Measurements from ENCODE around the gene SLC5A12. TPM values are rescaled to one million over a fixed set of nuclear protein-coding genes. Genes with fewer than 3 reads are reported as not detected.

The SLC5A12 gene
- total RNA-seq, 2 donors from 2014 or later = not detected

GRCh38 chr11:26710489-26710888 lies 11.4 kb downstream of the SLC5A12 start:
- Mint-ChIP-seq H3K9me3 (peaks cover 3 to 8% of the 10 kb centered on the region in 2 donors), H3K36me3 (ENCODE audit: insufficient read depth in 2 of 2) (no peaks in the 10 kb centered on the region), H3K4me1 (ENCODE audit: low read depth) (no peaks in the 10 kb centered on the region), H3K4me3 (no peak overlapping the region), H3K27me3 (ENCODE audit: low read depth) (no peaks in the 10 kb centered on the region), H3K27ac (no peak overlapping the region)
- no peak for DNase-seq
- ATAC-seq (replicated peaks in 1 of 2) = no peak

- H3K4me1 Mint-ChIP-seq (ENCODE audit: low read depth) = no peaks in the 10 kb centered on the region
- H3K4me3 Mint-ChIP-seq = no peak overlapping the region
- H3K27ac Mint-ChIP-seq = no peak overlapping the region
- H3K27me3 Mint-ChIP-seq (ENCODE audit: low read depth) = no peaks in the 10 kb centered on the region
- no peaks in the 10 kb centered on the region for H3K36me3 Mint-ChIP-seq (ENCODE audit: insufficient read depth in 2 of 2)
- ATAC-seq (replicated peaks in 1 of 2) (no peak), DNase-seq (no peak)
- H3K9me3 Mint-ChIP-seq = peaks cover 5 to 10% of the 10 kb centered on the region in 2 donors
These were observed 13.0 kb downstream of the SLC5A12 start for GRCh38 chr11:26708736-26709456.

GRCh38 chr11:26706181-26706580 lies 15.7 kb downstream of the SLC5A12 start:
- no peaks in the 10 kb centered on the region for H3K4me1 Mint-ChIP-seq (ENCODE audit: low read depth)
- ATAC-seq (replicated peaks in 1 of 2) = no peak

GRCh38 chr11:26704249-26704648 lies 17.6 kb downstream of the SLC5A12 start:
- peaks cover 4% of the 10 kb centered on the region in 2 donors for H3K9me3 Mint-ChIP-seq
- no peaks in the 10 kb centered on the region for H3K27me3 Mint-ChIP-seq (ENCODE audit: low read depth)
- DNase-seq (no peak), ATAC-seq (replicated peaks in 1 of 2) (no peak)
- H3K27ac Mint-ChIP-seq = no peak overlapping the region
- no peak overlapping the region for H3K4me3 Mint-ChIP-seq
- no peaks in the 10 kb centered on the region for H3K36me3 Mint-ChIP-seq (ENCODE audit: insufficient read depth in 2 of 2)
- H3K4me1 Mint-ChIP-seq (ENCODE audit: low read depth) = no peaks in the 10 kb centered on the region

More at GRCh38 chr11:26706181-26706580, 15.7 kb downstream of the SLC5A12 start:
- Mint-ChIP-seq H3K4me3 (no peak overlapping the region), H3K9me3 (peaks cover 2 to 4% of the 10 kb centered on the region in 2 donors), H3K27me3 (ENCODE audit: low read depth) (no peaks in the 10 kb centered on the region), H3K36me3 (ENCODE audit: insufficient read depth in 2 of 2) (no peaks in the 10 kb centered on the region), H3K27ac (no peak overlapping the region)
- DNase-seq = no peak

GRCh38 chr11:26703411-26704191 lies 18.3 kb downstream of the SLC5A12 start:
- H3K4me3 Mint-ChIP-seq = no peak overlapping the region
- no peak overlapping the region for H3K27ac Mint-ChIP-seq
- H3K27me3 Mint-ChIP-seq (ENCODE audit: low read depth) = no peaks in the 10 kb centered on the region
- H3K36me3 Mint-ChIP-seq (ENCODE audit: insufficient read depth in 2 of 2) = no peaks in the 10 kb centered on the region
- DNase-seq (no peak), ATAC-seq (replicated peaks in 1 of 2) (no peak)
- peaks cover 4% of the 10 kb centered on the region in 2 donors for H3K9me3 Mint-ChIP-seq
- no peaks in the 10 kb centered on the region for H3K4me1 Mint-ChIP-seq (ENCODE audit: low read depth)

- ATAC-seq (replicated peaks in 1 of 2) (no peak), DNase-seq (no peak)
- Mint-ChIP-seq H3K4me1 (ENCODE audit: low read depth) (no peaks in the 10 kb centered on the region), H3K27me3 (ENCODE audit: low read depth) (no peaks in the 10 kb centered on the region), H3K36me3 (ENCODE audit: insufficient read depth in 2 of 2) (no peaks in the 10 kb centered on the region), H3K4me3 (no peak overlapping the region), H3K27ac (no peak overlapping the region), H3K9me3 (peaks cover 4% of the 10 kb centered on the region in 2 donors)
These were observed 19.5 kb downstream of the SLC5A12 start for GRCh38 chr11:26702406-26702805.

- H3K9me3 Mint-ChIP-seq = peaks cover 2 to 5% of the 10 kb centered on the region in 2 donors
- H3K4me3 Mint-ChIP-seq = no peak overlapping the region
- H3K27me3 Mint-ChIP-seq (ENCODE audit: low read depth) = no peaks in the 10 kb centered on the region
- ATAC-seq (replicated peaks in 1 of 2) = no peak
- H3K4me1 Mint-ChIP-seq (ENCODE audit: low read depth) = no peaks in the 10 kb centered on the region
- no peak overlapping the region for H3K27ac Mint-ChIP-seq
- DNase-seq = no peak
- H3K36me3 Mint-ChIP-seq (ENCODE audit: insufficient read depth in 2 of 2) = no peaks in the 10 kb centered on the region
These were observed 21.2 kb downstream of the SLC5A12 start for GRCh38 chr11:26700574-26701235.

- Mint-ChIP-seq H3K27ac (no peak overlapping the region), H3K4me3 (no peak overlapping the region), H3K36me3 (ENCODE audit: insufficient read depth in 2 of 2) (no peaks in the 10 kb centered on the region), H3K9me3 (peaks cover 0 to 4% of the 10 kb centered on the region in 2 donors), H3K27me3 (ENCODE audit: low read depth) (no peaks in the 10 kb centered on the region), H3K4me1 (ENCODE audit: low read depth) (no peaks in the 10 kb centered on the region)
- ATAC-seq (replicated peaks in 1 of 2) = no peak
- DNase-seq = no peak
These were observed 23.6 kb downstream of the SLC5A12 start for GRCh38 chr11:26698224-26698623.

- Mint-ChIP-seq H3K4me3 (no peak overlapping the region), H3K27ac (no peak overlapping the region), H3K4me1 (ENCODE audit: low read depth) (no peaks in the 10 kb centered on the region), H3K27me3 (ENCODE audit: low read depth) (no peaks in the 10 kb centered on the region), H3K36me3 (ENCODE audit: insufficient read depth in 2 of 2) (no peaks in the 10 kb centered on the region), H3K9me3 (peaks cover 0 to 4% of the 10 kb centered on the region in 2 donors)
- ATAC-seq (replicated peaks in 1 of 2) (no peak), DNase-seq (no peak)
These were observed 25.5 kb downstream of the SLC5A12 start for GRCh38 chr11:26696330-26696729.

- Mint-ChIP-seq H3K9me3 (peaks cover 0 to 1% of the 10 kb centered on the region in 2 donors), H3K36me3 (ENCODE audit: insufficient read depth in 2 of 2) (no peaks in the 10 kb centered on the region), H3K27me3 (ENCODE audit: low read depth) (no peaks in the 10 kb centered on the region), H3K4me3 (no peak overlapping the region), H3K27ac (no peak overlapping the region), H3K4me1 (ENCODE audit: low read depth) (no peaks in the 10 kb centered on the region)
- DNase-seq (no peak), ATAC-seq (replicated peaks in 1 of 2) (no peak)
These were observed 33.2 kb downstream of the SLC5A12 start for GRCh38 chr11:26688701-26689100.

GRCh38 chr11:26687351-26687750 lies 34.5 kb downstream of the SLC5A12 start:
- DNase-seq = no peak
- Mint-ChIP-seq H3K36me3 (ENCODE audit: insufficient read depth in 2 of 2) (no peaks in the 10 kb centered on the region), H3K27ac (no peak overlapping the region), H3K4me1 (ENCODE audit: low read depth) (no peaks in the 10 kb centered on the region), H3K27me3 (ENCODE audit: low read depth) (no peaks in the 10 kb centered on the region), H3K9me3 (peaks cover 0 to 1% of the 10 kb centered on the region in 2 donors), H3K4me3 (no peak overlapping the region)
- no peak for ATAC-seq (replicated peaks in 1 of 2)

- Mint-ChIP-seq H3K4me3 (no peak overlapping the region), H3K4me1 (ENCODE audit: low read depth) (no peaks in the 10 kb centered on the region), H3K27me3 (ENCODE audit: low read depth) (no peaks in the 10 kb centered on the region), H3K27ac (no peak overlapping the region), H3K9me3 (peaks cover 3 to 4% of the 10 kb centered on the region in 2 donors), H3K36me3 (ENCODE audit: insufficient read depth in 2 of 2) (no peaks in the 10 kb centered on the region)
- ATAC-seq (replicated peaks in 1 of 2) = no peak
- no peak for DNase-seq
These were observed 44.3 kb downstream of the SLC5A12 start for GRCh38 chr11:26677566-26677965.

GRCh38 chr11:26676641-26677040 lies 45.2 kb downstream of the SLC5A12 start:
- H3K27ac Mint-ChIP-seq = no peak overlapping the region
- no peaks in the 10 kb centered on the region for H3K36me3 Mint-ChIP-seq (ENCODE audit: insufficient read depth in 2 of 2)
- DNase-seq (no peak), ATAC-seq (replicated peaks in 1 of 2) (no peak)
- no peaks in the 10 kb centered on the region for H3K27me3 Mint-ChIP-seq (ENCODE audit: low read depth)
- H3K4me1 Mint-ChIP-seq (ENCODE audit: low read depth) = no peaks in the 10 kb centered on the region
- no peak overlapping the region for H3K4me3 Mint-ChIP-seq
- peaks cover 3 to 4% of the 10 kb centered on the region in 2 donors for H3K9me3 Mint-ChIP-seq
